Loucy (cell line): ENCODE results near the gene PTBP1.

ENCODE experiments used
- CTCF ChIP-seq: fragments of 200-600 bp; sonication (generic); conservative IDR thresholded peaks from 2 replicates; pipeline ENCODE4 v1.5.1; 2014; ENCODE audit warnings: mild to moderate bottlenecking, antibody characterized with exemption, low read length
- EZH2phosphoT487 ChIP-seq: fragments of 200-600 bp; IDR thresholded peaks from 2 replicates; pipeline ENCODE4 v1.6.1; 2018; ENCODE audit warnings: antibody characterized with exemption, mild to moderate bottlenecking, moderate library complexity, borderline replicate concordance

GRCh38 chr19:801030-801860, 4.0 kb downstream of the PTBP1 start:
- TF ChIP-seq CTCF, result no peak
- TF ChIP-seq EZH2phosphoT487, result no peak
